K562 (cell line): ENCODE results near the gene DPEP2NB. TPM values are rescaled to one million over a fixed set of nuclear protein-coding genes. Genes with fewer than 3 reads are reported as not detected.

ENCODE experiments used
- CLOCK ChIP-seq: fragments of 250-450 bp; sonication (Bioruptor Pico); IDR thresholded peaks from 2 replicates; pipeline ENCODE4 v1.4.0; 2020; ENCODE audit warnings: mild to moderate bottlenecking, moderate library complexity, borderline replicate concordance
- JUN ChIP-seq, 2 experiments: sonication (generic) in 1 of 2; formaldehyde crosslinking in 1 of 2; IDR thresholded peaks; 2 replicates each; pipeline versions ENCODE4 v1.6.1 to v1.8.0; 2012 to 2022; ENCODE audit warnings: borderline replicate concordance in 2 of 2, mild to moderate bottlenecking in 2 of 2, improper control_type of control experiment in 1 of 2, low read depth in 1 of 2, low read length in 1 of 2, missing genetic modification reagents in 1 of 2
- MTA3 ChIP-seq: fragments of 450-650 bp; formaldehyde crosslinking; IDR thresholded peaks from 2 replicates; pipeline ENCODE4 v1.6.1; 2017; ENCODE audit warnings: mild to moderate bottlenecking, borderline replicate concordance
- NFIC ChIP-seq: fragments of 450-650 bp; IDR thresholded peaks from 2 replicates; pipeline ENCODE4 v1.6.1; 2017; ENCODE audit warnings: mild to moderate bottlenecking, inconsistent platforms
- SRF ChIP-seq, 2 experiments: fragments of 250-450, 450-650 bp in 1 of 2; sonication (Bioruptor Pico) in 1 of 2; sonication (generic) in 1 of 2; formaldehyde crosslinking; IDR thresholded peaks; 2 replicates each; pipeline versions ENCODE4 v1.5.0 to v1.5.1; 2020 to 2022; ENCODE audit warnings: mild to moderate bottlenecking in 1 of 2, missing genetic modification reagents in 1 of 2
- THAP7 ChIP-seq: fragments of 250-450 bp; sonication (Bioruptor Pico); IDR thresholded peaks from 2 replicates; pipeline ENCODE4 v1.5.0; 2021
- TRIM24 ChIP-seq, 2 experiments: fragments of 450-650 bp; IDR thresholded peaks; 2 replicates each; pipeline ENCODE4 v1.6.1; 2016
- ZHX1 ChIP-seq: fragments of 150-350 bp; conservative IDR thresholded peaks from 2 replicates; pipeline ENCODE4 v1.6.1; 2014; ENCODE audit warnings: low read length
- ZNF512 ChIP-seq: IDR thresholded peaks from 2 replicates; pipeline ENCODE4 v1.6.1; 2016; ENCODE audit warnings: missing genetic modification characterization, missing compliant biosample characterization
- ZNF592 ChIP-seq: fragments of 450-650 bp; IDR thresholded peaks from 2 replicates; pipeline ENCODE4 v1.6.1; 2017; ENCODE audit warnings: antibody characterized with exemption, mild to moderate bottlenecking
- polyA plus RNA-seq, 8 experiments: library from polyadenylated mRNA; depleted of rRNA in 4 of 8; stranded (reverse) in 5 of 8; unstranded in 3 of 8; fragments of >200 nt; fragmentation: Nextera tagmentation in 2 of 8; fragmentation: Illumina TruSeq in 1 of 8; extraction: Ambion mirVana in 2 of 8; extraction: Trizol in 1 of 8; gene quantifications; 2 replicates each; pipeline versions ENCODE4 v1.2.1 to v1.2.3, GENCODE V29; 2011 to 2014; ENCODE audit warnings: inconsistent platforms in 1 of 8, missing spikeins in 1 of 8
- total RNA-seq, 7 experiments: library from RNA; depleted of rRNA in 6 of 7; stranded (reverse); fragments of >200 nt in 6 of 7; fragmentation: Illumina TruSeq in 2 of 7; extraction: Trizol in 2 of 7; gene quantifications; 2 replicates each; pipeline versions ENCODE4 v1.2.1 to v1.2.3, GENCODE V29; 2011 to 2021; ENCODE audit warnings: low replicate concordance in 1 of 7

Gene DPEP2NB
- total and polyA plus RNA-seq, 9 of the 15 experiments (the other 6 are each of a cell fraction or from before 2014, with no cell fraction given) = not detected

- TF ChIP-seq ZNF512 = no peak
- TF ChIP-seq NFIC = 0 out of 2 replicates have a peak, but pooled peaks have one; percentile 6
- no peak for TF ChIP-seq ZHX1
- TF ChIP-seq ZNF592 = no peak
- TF ChIP-seq JUN (IDR thresholded peaks at IDR 0.05; ENCODE audit: borderline replicate concordance, low read depth, low read length) = peak; percentile 67; the same call in 1 of the 2 replicates
- no peak for TF ChIP-seq JUN (CRISPR knock-in tag; IDR thresholded peaks at IDR 0.05; ENCODE audit: borderline replicate concordance)
- no peak for TF ChIP-seq CLOCK (CRISPR knock-in tag)
- TF ChIP-seq MTA3 = peak; percentile 66; the same call in 1 of the 2 replicates
- no peak for TF ChIP-seq THAP7 (CRISPR knock-in tag)
- TF ChIP-seq TRIM24 (IDR thresholded peaks at IDR 0.05) = no peak
- TF ChIP-seq SRF (CRISPR knock-in tag; IDR thresholded peaks at IDR 0.05) = no peak
Measured at GRCh38 chr16:67968400-67969253, 47.1 kb downstream of the DPEP2NB start, which contains the start of gene SLC12A4 (continued).
